ENCODE data around the gene OR11G2. TPM values are rescaled to one million over a fixed set of nuclear protein-coding genes. Genes with fewer than 3 reads are reported as not detected.
"Not testable (repeated sequence)": the region's sequence is repeated elsewhere in the genome, so short reads cannot be mapped to it uniquely, and the experiment has no call there.

The OR11G2 gene
- total and polyA plus RNA-seq, 7 donors: not detected

DNA sequence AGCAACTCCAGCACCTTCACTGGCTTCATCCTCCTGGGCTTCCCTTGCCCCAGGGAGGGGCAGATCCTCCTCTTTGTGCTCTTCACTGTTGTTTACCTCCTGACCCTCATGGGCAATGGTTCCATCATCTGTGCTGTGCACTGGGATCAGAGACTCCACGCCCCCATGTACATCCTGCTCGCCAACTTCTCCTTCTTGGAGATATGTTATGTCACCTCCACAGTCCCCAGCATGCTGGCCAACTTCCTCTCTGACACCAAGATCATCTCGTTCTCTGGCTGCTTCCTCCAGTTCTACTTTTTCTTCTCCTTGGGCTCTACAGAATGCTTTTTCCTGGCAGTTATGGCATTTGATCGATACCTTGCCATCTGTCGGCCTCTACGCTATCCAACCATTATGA lies 6.8 kb downstream of the OR11G2 start:
- Histone ChIP-seq H3K9me3 (no peaks in the 10 kb centered on the region), H3K4me1 (no peaks in the 10 kb centered on the region), H3K36me3 (no peaks in the 10 kb centered on the region), H3K27me3 (no peaks in the 10 kb centered on the region), H3K4me3 (no peak overlapping the region), H3K27ac (no peak overlapping the region)
- intact Hi-C loops (cut with DNase I): no loop called here
- DNase-seq: no peak
- TF ChIP-seq, protein P1, sequence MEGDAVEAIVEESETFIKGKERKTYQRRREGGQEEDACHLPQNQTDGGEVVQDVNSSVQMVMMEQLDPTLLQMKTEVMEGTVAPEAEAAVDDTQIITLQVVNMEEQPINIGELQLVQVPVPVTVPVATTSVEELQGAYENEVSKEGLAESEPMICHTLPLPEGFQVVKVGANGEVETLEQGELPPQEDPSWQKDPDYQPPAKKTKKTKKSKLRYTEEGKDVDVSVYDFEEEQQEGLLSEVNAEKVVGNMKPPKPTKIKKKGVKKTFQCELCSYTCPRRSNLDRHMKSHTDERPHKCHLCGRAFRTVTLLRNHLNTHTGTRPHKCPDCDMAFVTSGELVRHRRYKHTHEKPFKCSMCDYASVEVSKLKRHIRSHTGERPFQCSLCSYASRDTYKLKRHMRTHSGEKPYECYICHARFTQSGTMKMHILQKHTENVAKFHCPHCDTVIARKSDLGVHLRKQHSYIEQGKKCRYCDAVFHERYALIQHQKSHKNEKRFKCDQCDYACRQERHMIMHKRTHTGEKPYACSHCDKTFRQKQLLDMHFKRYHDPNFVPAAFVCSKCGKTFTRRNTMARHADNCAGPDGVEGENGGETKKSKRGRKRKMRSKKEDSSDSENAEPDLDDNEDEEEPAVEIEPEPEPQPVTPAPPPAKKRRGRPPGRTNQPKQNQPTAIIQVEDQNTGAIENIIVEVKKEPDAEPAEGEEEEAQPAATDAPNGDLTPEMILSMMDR (IDR thresholded peaks at IDR 0.05): no peak
- no peak for TF ChIP-seq EP300 (IDR thresholded peaks at IDR 0.05)
- no peak for TF ChIP-seq POLR2AphosphoS5 (IDR thresholded peaks at IDR 0.05)
- no peak for TF ChIP-seq POLR2A (IDR thresholded peaks at IDR 0.05)
- WGBS, 2 donors: 69 to 73% methylated on average over 6 of the region's 6 CpGs

DNA sequence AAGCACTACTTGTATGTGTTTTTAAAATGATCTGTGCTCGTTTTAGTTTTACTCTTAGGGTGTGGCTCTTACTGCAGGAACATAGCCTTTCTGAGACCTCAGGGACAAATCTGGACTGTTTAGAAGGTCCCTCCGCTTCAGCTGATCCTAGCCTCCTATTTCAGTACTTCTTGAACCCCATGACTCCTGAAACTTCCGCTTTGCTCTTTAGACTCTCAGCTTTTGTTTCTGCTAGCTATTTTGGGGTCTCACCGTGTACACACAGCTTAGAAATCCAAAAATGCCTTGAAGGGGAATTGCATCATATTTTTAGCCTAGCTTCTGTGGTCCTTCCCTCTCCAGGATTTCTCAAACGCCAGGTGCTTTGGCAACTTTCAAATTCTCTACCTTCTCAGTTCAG lies 8.3 kb downstream of the OR11G2 start:
- no peak for DNase-seq
- Histone ChIP-seq H3K4me1 (no peaks in the 10 kb centered on the region), H3K4me3 (no peak overlapping the region), H3K27ac (no peak overlapping the region), H3K36me3 (no peaks in the 10 kb centered on the region), H3K27me3 (no peaks in the 10 kb centered on the region), H3K9me3 (no peaks in the 10 kb centered on the region)
- WGBS, 2 donors: 58 to 69% methylated on average over 5 of the region's 5 CpGs
- intact Hi-C loops (cut with DNase I): no loop called here
- no peak for TF ChIP-seq EP300 (IDR thresholded peaks at IDR 0.05)
- TF ChIP-seq, protein P1 (IDR thresholded peaks at IDR 0.05): no peak
- no peak for TF ChIP-seq POLR2AphosphoS5 (IDR thresholded peaks at IDR 0.05)
- no peak for TF ChIP-seq POLR2A (IDR thresholded peaks at IDR 0.05)

DNA sequence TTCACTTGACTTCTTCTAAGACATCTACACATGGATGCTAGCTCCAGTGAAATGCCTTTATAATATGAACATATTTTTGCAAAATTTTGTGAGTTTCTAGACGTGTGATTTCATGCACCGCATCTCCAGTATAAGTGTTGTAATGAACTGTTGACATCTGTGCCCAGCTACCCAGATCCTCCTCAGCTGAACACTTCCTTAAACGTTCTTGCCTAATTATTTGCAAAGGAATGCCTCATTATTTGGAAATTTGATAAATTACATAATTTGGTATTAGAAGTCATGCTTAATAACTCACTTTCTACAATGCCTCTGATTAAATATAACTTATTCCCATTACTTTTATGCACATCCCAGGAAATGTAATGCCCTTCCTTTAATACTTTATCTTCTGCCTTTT lies 14.0 kb downstream of the OR11G2 start:
- DNase-seq: no peak
- intact Hi-C loops (cut with DNase I): no loop called here
- no peak for TF ChIP-seq POLR2A (IDR thresholded peaks at IDR 0.05)
- TF ChIP-seq EP300 (IDR thresholded peaks at IDR 0.05): no peak
- no peak for TF ChIP-seq POLR2AphosphoS5 (IDR thresholded peaks at IDR 0.05)
- TF ChIP-seq, protein P1 (IDR thresholded peaks at IDR 0.05): no peak
- no peaks in the 10 kb centered on the region for H3K9me3 ChIP-seq
- no peak overlapping the region for H3K27ac ChIP-seq
- H3K4me1 ChIP-seq: no peaks in the 10 kb centered on the region
- H3K4me3 ChIP-seq: no peak overlapping the region
- WGBS, 2 donors: 58 to 67% methylated on average over 3 of the region's 3 CpGs
- no peaks in the 10 kb centered on the region for H3K27me3 ChIP-seq
- H3K36me3 ChIP-seq: no peaks in the 10 kb centered on the region

DNA sequence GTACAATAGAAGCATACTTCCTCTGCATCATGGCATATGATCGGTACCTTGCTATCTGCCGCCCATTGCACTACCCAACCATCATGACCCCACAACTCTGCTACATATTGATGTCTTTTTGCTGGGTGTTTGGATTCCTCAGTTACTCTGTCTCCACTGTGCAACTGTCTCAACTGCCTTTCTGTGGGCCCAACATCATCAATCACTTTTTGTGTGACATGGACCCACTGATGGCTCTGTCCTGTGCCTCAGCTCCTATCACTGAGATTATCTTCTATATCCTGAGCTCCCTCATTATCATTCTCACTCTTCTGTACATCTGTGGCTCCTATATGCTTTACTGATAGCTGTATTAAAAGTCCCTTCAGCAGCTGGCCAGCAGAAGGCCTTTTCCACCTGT lies 18.9 kb downstream of the OR11G2 start:
- DNase-seq: no peak
- Histone ChIP-seq H3K4me1 (no peaks in the 10 kb centered on the region), H3K27ac (no peak overlapping the region), H3K4me3 (no peak overlapping the region), H3K36me3 (no peaks in the 10 kb centered on the region), H3K27me3 (no peaks in the 10 kb centered on the region), H3K9me3 (peaks cover 0 to 2% (median 0%) of the 10 kb centered on the region in 4 donors)
- TF ChIP-seq, protein P1 (IDR thresholded peaks at IDR 0.05): no peak
- TF ChIP-seq POLR2A (IDR thresholded peaks at IDR 0.05): no peak
- TF ChIP-seq EP300 (IDR thresholded peaks at IDR 0.05): no peak
- no peak for TF ChIP-seq POLR2AphosphoS5 (IDR thresholded peaks at IDR 0.05)
- WGBS, 2 donors: 75 to 97% methylated on average over 2 of the region's 2 CpGs
- intact Hi-C loops (cut with DNase I): no loop called here

DNA sequence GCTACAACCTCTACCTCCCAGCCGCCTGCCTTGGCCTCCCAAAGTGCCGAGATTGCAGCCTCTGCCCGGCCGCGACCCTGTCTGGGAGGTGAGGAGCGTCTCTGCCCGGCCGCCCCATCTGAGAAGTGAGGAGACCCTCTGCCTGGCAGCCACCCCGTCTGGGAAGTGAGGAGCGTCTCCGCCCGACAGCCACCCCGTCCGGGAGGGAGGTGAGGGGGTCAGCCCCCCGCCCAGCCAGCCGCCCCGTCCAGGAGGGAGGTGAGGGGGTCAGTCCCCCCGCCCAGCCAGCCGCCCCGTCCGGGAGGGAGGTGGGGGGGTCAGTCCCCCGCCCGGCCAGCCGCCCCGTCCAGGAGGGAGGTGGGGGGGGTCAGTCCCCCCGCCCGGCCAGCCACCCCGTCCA lies 21.7 kb downstream of the OR11G2 start:
- H3K27me3 ChIP-seq; DNase-seq; intact Hi-C loops (cut with DNase I); H3K4me3 ChIP-seq; H3K36me3 ChIP-seq; H3K27ac ChIP-seq; H3K4me1 ChIP-seq; H3K9me3 ChIP-seq: not testable (repeated sequence)
- WGBS, 2 donors: 79 to 91% methylated on average over 24 to 25 of the region's 28 CpGs

Measured in sigmoid colon (tissue), 7 donors.